Measurements from ENCODE around the gene CLDN8.

Gene CLDN8

DNA sequence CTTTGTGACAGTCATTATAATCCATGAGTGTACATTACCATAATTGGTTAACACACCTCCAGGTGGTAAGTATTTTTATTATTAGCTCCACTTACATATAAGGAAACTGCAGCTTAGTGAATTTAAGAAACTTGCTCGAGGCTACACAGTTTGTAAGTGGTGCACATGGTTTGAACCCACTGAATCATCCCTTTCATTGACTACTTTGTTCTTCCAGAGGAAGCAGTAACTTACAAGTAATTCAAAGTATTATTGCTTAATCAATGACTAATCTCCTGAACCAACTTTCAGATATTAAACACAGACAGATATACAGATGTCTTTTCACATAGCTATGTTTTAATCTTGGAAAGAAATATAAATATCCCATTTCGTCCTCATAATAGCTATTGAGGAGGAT lies 18.7 kb upstream of the CLDN8 start:
- Histone ChIP-seq H3K36me3 (ENCODE audit: insufficient read depth, low read length) (no peaks in the 10 kb centered on the region), H3K9me3 (ENCODE audit: insufficient read depth, low read length, severe bottlenecking) (no peaks in the 10 kb centered on the region), H3K4me1 (ENCODE audit: insufficient read depth, low read length) (no peaks in the 10 kb centered on the region), H3K27me3 (ENCODE audit: insufficient read depth, low read length, poor library complexity) (no peaks in the 10 kb centered on the region), H3K9ac (ENCODE audit: low read depth, low read length) (no peak overlapping the region), H3K4me2 (ENCODE audit: insufficient read depth, low read length) (no peak overlapping the region), H3K4me3 (ENCODE audit: low read depth in 1 of 2, low read length in 2 of 2) (no peak overlapping the region), H4K20me1 (ENCODE audit: insufficient read depth, low read length) (no peaks in the 10 kb centered on the region), H3K27ac (ENCODE audit: low read length) (no peak overlapping the region), H3K79me2 (ENCODE audit: insufficient read depth, low read length) (no peaks in the 10 kb centered on the region), H2AFZ (ENCODE audit: low read depth, low read length) (no peak overlapping the region)
- DNase-seq (no peak), ATAC-seq (ENCODE audit: insufficient read depth, low read depth) (no peak)
- TF ChIP-seq EZH2 (IDR thresholded peaks at IDR 0.05; ENCODE audit: borderline replicate concordance, low read depth, low read length, severe bottlenecking): no peak
- TF ChIP-seq, protein P1, sequence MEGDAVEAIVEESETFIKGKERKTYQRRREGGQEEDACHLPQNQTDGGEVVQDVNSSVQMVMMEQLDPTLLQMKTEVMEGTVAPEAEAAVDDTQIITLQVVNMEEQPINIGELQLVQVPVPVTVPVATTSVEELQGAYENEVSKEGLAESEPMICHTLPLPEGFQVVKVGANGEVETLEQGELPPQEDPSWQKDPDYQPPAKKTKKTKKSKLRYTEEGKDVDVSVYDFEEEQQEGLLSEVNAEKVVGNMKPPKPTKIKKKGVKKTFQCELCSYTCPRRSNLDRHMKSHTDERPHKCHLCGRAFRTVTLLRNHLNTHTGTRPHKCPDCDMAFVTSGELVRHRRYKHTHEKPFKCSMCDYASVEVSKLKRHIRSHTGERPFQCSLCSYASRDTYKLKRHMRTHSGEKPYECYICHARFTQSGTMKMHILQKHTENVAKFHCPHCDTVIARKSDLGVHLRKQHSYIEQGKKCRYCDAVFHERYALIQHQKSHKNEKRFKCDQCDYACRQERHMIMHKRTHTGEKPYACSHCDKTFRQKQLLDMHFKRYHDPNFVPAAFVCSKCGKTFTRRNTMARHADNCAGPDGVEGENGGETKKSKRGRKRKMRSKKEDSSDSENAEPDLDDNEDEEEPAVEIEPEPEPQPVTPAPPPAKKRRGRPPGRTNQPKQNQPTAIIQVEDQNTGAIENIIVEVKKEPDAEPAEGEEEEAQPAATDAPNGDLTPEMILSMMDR (IDR thresholded peaks at IDR 0.05; ENCODE audit: borderline replicate concordance, extremely low read depth, low read length, poor library complexity, severe bottlenecking): no peak

DNA sequence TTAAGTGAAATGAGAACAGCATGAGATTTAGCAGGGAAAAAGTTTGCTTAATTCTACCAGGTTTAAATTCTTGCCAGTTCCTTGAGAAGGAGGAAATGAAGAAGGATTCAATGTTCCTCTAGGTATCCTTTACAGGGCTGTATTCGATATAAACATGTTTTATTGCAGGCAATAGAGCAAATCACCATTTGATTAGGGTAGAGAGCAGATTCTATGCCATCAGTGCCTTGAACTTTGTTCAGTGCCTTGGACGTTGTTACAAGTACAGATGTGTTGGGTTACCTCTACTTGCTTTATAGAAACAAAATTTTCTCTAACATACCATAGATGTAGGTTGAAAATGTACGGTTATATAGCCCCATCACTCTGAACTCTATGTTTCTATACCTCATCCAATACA lies 18.2 kb upstream of the CLDN8 start:
- H3K9me3 ChIP-seq (ENCODE audit: insufficient read depth, low read length, severe bottlenecking): no peaks in the 10 kb centered on the region
- H3K36me3 ChIP-seq (ENCODE audit: insufficient read depth, low read length): no peaks in the 10 kb centered on the region
- H4K20me1 ChIP-seq (ENCODE audit: insufficient read depth, low read length): no peaks in the 10 kb centered on the region
- no peak overlapping the region for H3K9ac ChIP-seq (ENCODE audit: low read depth, low read length)
- H3K27ac ChIP-seq (ENCODE audit: low read length): no peak overlapping the region
- TF ChIP-seq, protein P1 (IDR thresholded peaks at IDR 0.05; ENCODE audit: borderline replicate concordance, extremely low read depth, low read length, poor library complexity, severe bottlenecking): no peak
- no peak for TF ChIP-seq EZH2 (IDR thresholded peaks at IDR 0.05; ENCODE audit: borderline replicate concordance, low read depth, low read length, severe bottlenecking)
- DNase-seq: no peak
- no peak overlapping the region for H3K4me2 ChIP-seq (ENCODE audit: insufficient read depth, low read length)
- H3K27me3 ChIP-seq (ENCODE audit: insufficient read depth, low read length, poor library complexity): no peaks in the 10 kb centered on the region
- H3K4me1 ChIP-seq (ENCODE audit: insufficient read depth, low read length): no peaks in the 10 kb centered on the region
- no peak for ATAC-seq (ENCODE audit: insufficient read depth, low read depth)
- H2AFZ ChIP-seq (ENCODE audit: low read depth, low read length): no peak overlapping the region
- H3K4me3 ChIP-seq (ENCODE audit: low read depth in 1 of 2, low read length in 2 of 2): no peak overlapping the region
- H3K79me2 ChIP-seq (ENCODE audit: insufficient read depth, low read length): no peaks in the 10 kb centered on the region

DNA sequence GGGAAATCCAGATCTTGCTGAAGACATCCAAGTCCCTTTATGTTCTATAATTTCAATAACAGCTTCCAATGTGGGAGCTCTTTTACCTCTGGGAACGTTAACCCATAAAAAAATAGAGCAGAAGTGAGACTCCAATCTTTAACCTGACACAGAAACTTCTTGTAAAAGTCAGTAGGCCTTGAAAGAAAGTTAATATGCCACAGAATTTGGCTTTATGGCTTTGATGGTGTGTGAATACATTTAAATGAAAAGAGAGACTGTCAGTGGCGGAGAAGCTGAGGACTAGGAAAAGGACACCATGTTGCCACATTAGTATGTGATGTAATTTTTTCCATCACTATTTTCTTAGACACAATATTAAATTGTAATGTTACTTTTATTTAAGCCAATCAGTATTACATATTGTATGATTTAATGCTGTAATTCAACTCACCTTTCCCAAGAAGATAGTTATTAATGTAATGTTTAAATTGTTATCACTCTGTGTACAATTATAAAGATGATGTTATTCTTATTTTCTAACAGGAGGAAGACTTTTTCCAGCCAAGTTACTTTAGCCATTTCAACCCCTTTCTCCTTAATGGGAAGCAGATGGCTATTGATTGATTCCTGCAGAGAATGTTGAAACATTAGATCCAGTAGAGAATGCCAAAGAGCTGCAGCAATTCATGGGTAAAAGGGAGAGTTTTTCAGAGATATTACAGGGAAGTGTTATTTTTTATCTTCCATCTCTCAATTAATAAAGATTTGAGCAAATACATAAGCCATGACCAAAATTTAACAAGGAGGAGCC lies 17.5 kb upstream of the CLDN8 start:
- H3K36me3 ChIP-seq (ENCODE audit: insufficient read depth, low read length): no peaks in the 10 kb centered on the region
- no peaks in the 10 kb centered on the region for H3K9me3 ChIP-seq (ENCODE audit: insufficient read depth, low read length, severe bottlenecking)
- no peak overlapping the region for H3K9ac ChIP-seq (ENCODE audit: low read depth, low read length)
- ATAC-seq (ENCODE audit: insufficient read depth, low read depth): no peak
- H3K4me1 ChIP-seq (ENCODE audit: insufficient read depth, low read length): no peaks in the 10 kb centered on the region
- no peak overlapping the region for H3K27ac ChIP-seq (ENCODE audit: low read length)
- H4K20me1 ChIP-seq (ENCODE audit: insufficient read depth, low read length): no peaks in the 10 kb centered on the region
- DNase-seq: no peak
- no peak for TF ChIP-seq EZH2 (IDR thresholded peaks at IDR 0.05; ENCODE audit: borderline replicate concordance, low read depth, low read length, severe bottlenecking)
- TF ChIP-seq, protein P1 (IDR thresholded peaks at IDR 0.05; ENCODE audit: borderline replicate concordance, extremely low read depth, low read length, poor library complexity, severe bottlenecking): no peak
- no peak overlapping the region for H2AFZ ChIP-seq (ENCODE audit: low read depth, low read length)
- H3K79me2 ChIP-seq (ENCODE audit: insufficient read depth, low read length): no peaks in the 10 kb centered on the region
- no peak overlapping the region for H3K4me2 ChIP-seq (ENCODE audit: insufficient read depth, low read length)
- H3K4me3 ChIP-seq (ENCODE audit: low read depth in 1 of 2, low read length in 2 of 2): no peak overlapping the region
- no peaks in the 10 kb centered on the region for H3K27me3 ChIP-seq (ENCODE audit: insufficient read depth, low read length, poor library complexity)

Data from DND-41 (cell line).